ENCODE measurements around the gene ROR2.

GRCh38 chr9:91837981-91838731 is 111.9 kb downstream of the ROR2 start:
- TF ChIP-seq POLR2AphosphoS5 (IDR thresholded peaks at IDR 0.05; ENCODE audit: low read depth, low read length) = no peak
- no peak for TF ChIP-seq CHD2 (IDR thresholded peaks at IDR 0.05; ENCODE audit: low read length)
- TF ChIP-seq POLR2A (IDR thresholded peaks at IDR 0.05; ENCODE audit: control extremely low read depth in 1 of 2, low read depth in 2 of 2, low read length in 2 of 2) = no peak
- no peak for TF ChIP-seq PHF8 (conservative IDR thresholded peaks at IDR 0.05; ENCODE audit: low read depth, low read length)
- TF ChIP-seq ATF3 (IDR thresholded peaks at IDR 0.05; ENCODE audit: insufficient read depth, low read depth, low read length) = no peak
- no peak for TF ChIP-seq BRCA1 (IDR thresholded peaks at IDR 0.05; ENCODE audit: low read depth, low read length)
- no peak for TF ChIP-seq SP1 (IDR thresholded peaks at IDR 0.05; ENCODE audit: low read depth, low read length)
- no peak for TF ChIP-seq CTCF (IDR thresholded peaks at IDR 0.05; ENCODE audit: control extremely low read depth in 1 of 3, insufficient read depth in 1 of 3, low read depth in 1 of 3, low read length in 3 of 3)
- TF ChIP-seq YY1 (IDR thresholded peaks at IDR 0.05; ENCODE audit: low read depth, low read length) = no peak

All from H1 (cell line).